B cell (primary cell): ENCODE results near the gene INKA2. TPM values are rescaled to one million over a fixed set of nuclear protein-coding genes. Genes with fewer than 3 reads are reported as not detected.
"Not testable (repeated sequence)": the region's sequence is repeated elsewhere in the genome, so short reads cannot be mapped to it uniquely, and the experiment has no call there.

Experiments
- ATAC-seq: fragments of 200-7000 bp; cut with Tn5 transposase; one replicate; pipeline ENCODE4 v1.10.0; 2021; ENCODE audit warnings: low read depth, mild to moderate bottlenecking, moderate number of reproducible peaks, moderate library complexity
- CTCF ChIA-PET: fragments of 350-600 bp; sonication (Branson Sonifier 250); formaldehyde crosslinking; loops from one replicate; lab custom pipeline; 2021; ENCODE audit warnings: antibody characterized with exemption, inconsistent platforms; lab: Charles Lee
- POLR2A ChIA-PET: fragments of 350-600 bp; sonication (Branson Sonifier 250); formaldehyde crosslinking; loops from one replicate; lab custom pipeline; 2021; ENCODE audit warnings: antibody characterized with exemption; lab: Charles Lee
- DNase-seq: peaks from one replicate; pipeline ENCODE4 v3.0.0; 2013
- H2AFZ ChIP-seq: 2 replicates; pipeline ENCODE4 v1.6.1; 2012; ENCODE audit warnings: mild to moderate bottlenecking, low read depth, low read length; ENCODE audit not compliant: insufficient read depth, poor library complexity, severe bottlenecking
- H3K27ac ChIP-seq, 2 donors: 1 replicate in 1 of 2; 2 replicates in 1 of 2; pipeline ENCODE4 v1.5.1; 2012 to 2013; ENCODE audit warnings: low read length in 2 of 2, mild to moderate bottlenecking in 2 of 2, moderate library complexity in 1 of 2
- H3K27me3 ChIP-seq, 4 experiments: fragments of 200-600 bp in 1 of 4; sonication (generic) in 1 of 4; replicated peaks in 1 of 4; 1 replicate in 2 of 4; 2 replicates in 2 of 4; pipeline versions ENCODE4 v1.6.1 to v1.7.0; 2013 to 2016; ENCODE audit warnings: low read length in 3 of 4, mild to moderate bottlenecking in 2 of 4, mixed read lengths in 1 of 4, moderate library complexity in 1 of 4; ENCODE audit not compliant: insufficient read depth in 4 of 4, control insufficient read depth in 3 of 4; ENCODE audit errors: control extremely low read depth in 1 of 4
- H3K36me3 ChIP-seq, 2 experiments: replicated peaks in 1 of 2; 1 replicate in 1 of 2; 2 replicates in 1 of 2; pipeline versions ENCODE4 v1.6.1 to v1.7.1; 2013; ENCODE audit warnings: low read length in 1 of 2; ENCODE audit not compliant: insufficient read depth in 2 of 2, control insufficient read depth in 1 of 2; ENCODE audit errors: control extremely low read depth in 1 of 2, extremely low read depth in 1 of 2
- H3K4me1 ChIP-seq, 2 donors: fragments of 200-600 bp in 1 of 2; sonication (generic) in 1 of 2; 1 replicate in 1 of 2; 2 replicates in 1 of 2; pipeline versions ENCODE4 v1.5.1 to v1.6.1; 2013 to 2017; ENCODE audit warnings: low read length in 2 of 2; ENCODE audit not compliant: control insufficient read depth in 2 of 2, insufficient read depth in 2 of 2
- H3K4me2 ChIP-seq: replicated peaks from 2 replicates; pipeline ENCODE3; 2012; ENCODE audit warnings: mild to moderate bottlenecking, low read depth, low read length; ENCODE audit not compliant: poor library complexity, severe bottlenecking
- H3K4me3 ChIP-seq, 5 experiments: fragments of 200-600 bp in 1 of 5; sonication (generic) in 1 of 5; 1 replicate in 3 of 5; 2 replicates in 2 of 5; pipeline versions ENCODE4 v1.5.1 to v1.7.0; 2011 to 2016; ENCODE audit warnings: low read length in 4 of 5, mild to moderate bottlenecking in 4 of 5, low read depth in 2 of 5, control low read depth in 1 of 5, moderate library complexity in 1 of 5; ENCODE audit not compliant: insufficient read depth in 1 of 5; ENCODE audit errors: control extremely low read depth in 1 of 5, extremely low read depth in 1 of 5
- H3K79me2 ChIP-seq: fragments of 200-600 bp; sonication (generic); one replicate; pipeline ENCODE4 v1.6.0; 2016; ENCODE audit warnings: low read length; ENCODE audit not compliant: control insufficient read depth, insufficient read depth
- H3K9ac ChIP-seq: fragments of 200-600 bp; sonication (generic); 2 replicates; pipeline ENCODE4 v1.6.1; 2017; ENCODE audit warnings: mild to moderate bottlenecking, low read length, moderate library complexity
- H3K9me3 ChIP-seq, 3 donors: one replicate each; pipeline versions ENCODE4 v1.6.1 to v1.7.1; 2013; ENCODE audit warnings: low read length in 2 of 3; ENCODE audit not compliant: control insufficient read depth in 2 of 3, insufficient read depth in 1 of 3; ENCODE audit errors: control extremely low read depth in 1 of 3
- H4K20me1 ChIP-seq: 2 replicates; pipeline ENCODE4 v1.6.0; 2012; ENCODE audit warnings: mild to moderate bottlenecking, low read length; ENCODE audit not compliant: insufficient read depth, control insufficient read depth, poor library complexity, severe bottlenecking
- H3K27ac Mint-ChIP-seq: one replicate; pipeline ENCODE4 v1.8.0; 2021; ENCODE audit warnings: mixed read lengths
- H3K27me3 Mint-ChIP-seq: one replicate; pipeline ENCODE4 v1.8.0; 2021; ENCODE audit warnings: mixed read lengths
- H3K4me1 Mint-ChIP-seq: one replicate; pipeline ENCODE4 v1.8.0; 2021; ENCODE audit warnings: mixed read lengths
- H3K4me3 Mint-ChIP-seq: one replicate; pipeline ENCODE4 v1.8.0; 2021; ENCODE audit warnings: mixed read lengths
- H3K9me3 Mint-ChIP-seq: one replicate; pipeline ENCODE4 v1.8.0; 2022; ENCODE audit warnings: mixed read lengths; ENCODE audit not compliant: insufficient read depth
- EZH2 ChIP-seq: IDR thresholded peaks from 2 replicates; pipeline ENCODE4 v1.6.1; 2012; ENCODE audit warnings: borderline replicate concordance, low read depth, mild to moderate bottlenecking, moderate library complexity, low read length; ENCODE audit not compliant: insufficient read depth, poor library complexity, severe bottlenecking
- WGBS: methylation state at CpG from one replicate; pipeline ENCODE4 v1.1.5; 2013; ENCODE audit warnings: missing lambda C conversion rate; ENCODE audit not compliant: insufficient coverage; 5-methylcytosine and 5-hydroxymethylcytosine counted together
- intact Hi-C: fragments of 100-400 bp; cut with micrococcal nuclease; formaldehyde crosslinking; loops from one replicate; pipeline ENCODE4 v1.10.0; 2022
- polyA plus RNA-seq: library from polyadenylated mRNA; depleted of rRNA; stranded (reverse); fragments of >200 nt; gene quantifications from 2 replicates; pipeline ENCODE4 v1.2.3, GENCODE V29; 2012
- total RNA-seq, 2 donors: library from RNA; stranded (reverse); fragments of 120-200 nt in 1 of 2; gene quantifications; 1 replicate in 1 of 2; 2 replicates in 1 of 2; pipeline versions ENCODE4 v1.2.3 to v1.2.4, GENCODE V29; 2013 to 2022
- TF ChIP-seq, protein P1 (sequence below): fragments of 200-600 bp; IDR thresholded peaks from one replicate; pipeline ENCODE4 v1.8.0; 2022; ENCODE audit warnings: antibody characterized with exemption, mild to moderate bottlenecking

The INKA2 gene
- total and polyA plus RNA-seq, 2 donors (not counting 1 experiment from before 2014, with no cell fraction given) = 0.67 to 6.4 TPM

DNA sequence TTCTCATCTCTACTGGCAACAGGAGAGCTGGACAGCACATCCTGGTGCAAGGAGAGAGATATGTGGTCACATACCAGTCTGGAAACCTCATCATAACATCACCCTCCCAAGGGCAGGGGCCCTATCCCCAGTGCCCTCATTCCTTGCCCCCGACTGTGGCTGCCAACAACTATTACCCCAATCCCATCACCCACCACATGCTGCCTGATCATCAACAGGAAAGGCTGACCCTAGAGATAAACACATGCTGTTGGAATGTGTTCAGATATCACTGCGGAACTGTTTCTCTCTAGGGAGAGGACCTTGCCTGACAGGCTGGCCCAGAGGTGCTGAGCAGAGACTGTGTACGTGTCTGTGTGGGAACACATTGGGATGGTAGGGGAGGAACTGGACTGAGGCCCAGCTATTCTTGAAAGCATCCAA, 4.5 kb upstream of the INKA2 start:
- no peak overlapping the region for H3K9ac ChIP-seq

DNA sequence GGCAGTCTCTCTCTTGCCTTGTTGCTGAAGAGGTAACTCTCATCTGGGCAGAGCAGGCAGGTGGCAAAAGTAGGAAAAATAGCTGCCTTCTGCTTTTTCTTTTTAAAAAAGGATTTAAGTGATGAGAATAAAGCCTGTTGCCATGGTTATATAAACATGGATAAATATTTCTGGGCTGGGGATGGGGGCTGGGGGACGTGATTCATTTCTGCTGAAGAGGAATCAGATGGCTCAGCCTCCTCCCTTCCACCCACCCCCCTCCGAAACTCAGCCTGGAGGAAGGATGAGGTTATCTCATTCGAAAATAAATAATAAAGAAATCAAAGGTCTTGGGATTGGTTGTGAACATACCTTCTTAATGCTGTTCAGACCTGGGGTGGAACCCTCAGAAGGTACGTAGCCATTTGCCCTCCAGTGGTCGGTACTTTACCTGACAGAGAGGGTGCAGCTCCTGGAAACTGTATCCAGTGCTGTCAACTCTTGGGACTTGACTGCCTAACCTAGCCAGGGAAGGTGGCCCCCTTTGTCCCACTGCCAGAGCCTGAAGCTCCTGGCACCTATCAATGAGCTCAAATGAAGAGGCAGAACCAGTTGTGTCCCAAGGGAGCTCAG, 3.8 kb upstream of the INKA2 start:
- Mint-ChIP-seq H3K4me3 (no peak overlapping the region), H3K27ac (no peak overlapping the region), H3K9me3 (no peaks in the 10 kb centered on the region), H3K4me1 (peaks cover 17% of the 10 kb centered on the region), H3K27me3 (peaks cover 6% of the 10 kb centered on the region)
- Histone ChIP-seq H4K20me1 (no peaks in the 10 kb centered on the region), H3K4me3 (no peak overlapping the region), H3K4me2 (no peak overlapping the region), H3K4me1 (peaks cover 9 to 16% of the 10 kb centered on the region in 2 donors), H3K9ac (no peak overlapping the region), H3K9me3 (no peaks in the 10 kb centered on the region), H3K27ac (no peak overlapping the region), H3K27me3 (peaks cover 0 to 24% (median 11%) of the 10 kb centered on the region in 4 experiments), H3K36me3 (no peaks in the 10 kb centered on the region), H2AFZ (no peak overlapping the region), H3K79me2 (peaks cover 3% of the 10 kb centered on the region)
- intact Hi-C loops = no loop called here
- ChIA-PET CTCF (interaction anchor here (1.6 to 7.5 kb wide), 3 partner anchors 12 to 29 kb away, joined by 4 to 97 read pairs (median 5); no protein-coding TSS in a partner anchor), POLR2A (no interaction called here)
- TF ChIP-seq, protein P1, sequence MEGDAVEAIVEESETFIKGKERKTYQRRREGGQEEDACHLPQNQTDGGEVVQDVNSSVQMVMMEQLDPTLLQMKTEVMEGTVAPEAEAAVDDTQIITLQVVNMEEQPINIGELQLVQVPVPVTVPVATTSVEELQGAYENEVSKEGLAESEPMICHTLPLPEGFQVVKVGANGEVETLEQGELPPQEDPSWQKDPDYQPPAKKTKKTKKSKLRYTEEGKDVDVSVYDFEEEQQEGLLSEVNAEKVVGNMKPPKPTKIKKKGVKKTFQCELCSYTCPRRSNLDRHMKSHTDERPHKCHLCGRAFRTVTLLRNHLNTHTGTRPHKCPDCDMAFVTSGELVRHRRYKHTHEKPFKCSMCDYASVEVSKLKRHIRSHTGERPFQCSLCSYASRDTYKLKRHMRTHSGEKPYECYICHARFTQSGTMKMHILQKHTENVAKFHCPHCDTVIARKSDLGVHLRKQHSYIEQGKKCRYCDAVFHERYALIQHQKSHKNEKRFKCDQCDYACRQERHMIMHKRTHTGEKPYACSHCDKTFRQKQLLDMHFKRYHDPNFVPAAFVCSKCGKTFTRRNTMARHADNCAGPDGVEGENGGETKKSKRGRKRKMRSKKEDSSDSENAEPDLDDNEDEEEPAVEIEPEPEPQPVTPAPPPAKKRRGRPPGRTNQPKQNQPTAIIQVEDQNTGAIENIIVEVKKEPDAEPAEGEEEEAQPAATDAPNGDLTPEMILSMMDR = no peak
- no peak for TF ChIP-seq EZH2
- DNase-seq (no peak), ATAC-seq (no peak)
- WGBS = 100% methylated on average over 2 of the region's 5 CpGs

More for the DNA sequence above, 4.5 kb upstream of the INKA2 start:
- Histone ChIP-seq H4K20me1 (no peaks in the 10 kb centered on the region), H3K79me2 (peaks cover 3% of the 10 kb centered on the region), H3K4me2 (no peak overlapping the region), H3K36me3 (no peaks in the 10 kb centered on the region), H3K27me3 (peaks cover 0 to 23% (median 11%) of the 10 kb centered on the region in 4 experiments), H2AFZ (no peak overlapping the region), H3K27ac (no peak overlapping the region), H3K9me3 (no peaks in the 10 kb centered on the region), H3K4me3 (no peak overlapping the region), H3K4me1 (peaks cover 7 to 12% of the 10 kb centered on the region in 2 donors)
- DNase-seq (no peak), ATAC-seq (no peak)
- intact Hi-C loops = no loop called here
- ChIA-PET CTCF (interaction anchor here (0.5 to 7.5 kb wide), 6 partner anchors 11 to 621 kb away, joined by 3 to 97 read pairs (median 5); no protein-coding TSS in a partner anchor), POLR2A (interaction anchor here (1.0 kb wide), 1 partner anchor 11 kb away, joined by 3 read pairs; no protein-coding TSS in a partner anchor)
- Mint-ChIP-seq H3K9me3 (no peaks in the 10 kb centered on the region), H3K4me3 (no peak overlapping the region), H3K27me3 (peaks cover 6% of the 10 kb centered on the region), H3K4me1 (peaks cover 13% of the 10 kb centered on the region), H3K27ac (no peak overlapping the region)
- TF ChIP-seq, protein P1 = no peak
- 60% methylated on average over 2 of the region's 3 CpGs for WGBS

DNA sequence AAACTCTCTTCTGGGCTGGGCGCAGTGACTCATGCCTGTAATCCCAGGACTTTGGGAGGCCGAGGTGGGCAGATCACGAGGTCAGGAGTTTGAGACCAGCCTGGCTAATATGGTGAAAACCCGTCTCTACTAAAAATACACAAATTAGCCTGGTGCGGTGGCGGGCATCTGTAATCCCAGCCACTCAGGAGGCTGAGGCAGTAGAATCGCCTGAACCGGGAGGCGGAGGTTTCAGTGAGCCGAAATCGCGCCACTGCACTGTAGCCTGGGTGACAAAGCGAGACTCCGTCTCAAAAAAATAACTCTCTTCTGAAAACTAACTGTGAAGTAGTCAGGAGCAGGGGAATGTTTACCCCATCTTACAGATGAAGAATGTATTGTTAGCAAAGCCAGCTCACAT, 3.1 kb upstream of the INKA2 start:
- 94% methylated on average over 11 of the region's 14 CpGs for WGBS
- not testable (repeated sequence) for H3K27ac Mint-ChIP-seq

More for the DNA sequence above, 3.1 kb upstream of the INKA2 start:
- POLR2A ChIA-PET, intact Hi-C loops, H3K4me2 ChIP-seq, H3K9me3 Mint-ChIP-seq, ATAC-seq, H3K4me3 Mint-ChIP-seq, H3K27ac ChIP-seq, DNase-seq, H3K9me3 ChIP-seq, H3K27me3 Mint-ChIP-seq, H3K79me2 ChIP-seq, H3K9ac ChIP-seq, H2AFZ ChIP-seq, H3K4me3 ChIP-seq, H3K36me3 ChIP-seq, H4K20me1 ChIP-seq: not testable (repeated sequence)
- peaks cover 0 to 28% (median 13%) of the 10 kb centered on the region in 4 experiments for H3K27me3 ChIP-seq
- peaks cover 22% of the 10 kb centered on the region for H3K4me1 Mint-ChIP-seq
- CTCF ChIA-PET = interaction anchor here (1.6 to 7.5 kb wide), 3 partner anchors 13 to 28 kb away, joined by 4 to 97 read pairs (median 5); no protein-coding TSS in a partner anchor
- peaks cover 15 to 23% of the 10 kb centered on the region in 2 donors for H3K4me1 ChIP-seq
